ENCODE results near the gene ECE1. TPM values are rescaled to one million over a fixed set of nuclear protein-coding genes. Genes with fewer than 3 reads are reported as not detected.

The ECE1 gene
- total and polyA plus RNA-seq, 10 of the 15 experiments (the other 5 are each of a cell fraction or from before 2014, with no cell fraction given), result 0.97 to 81.0 (median 37.0) TPM

DNA sequence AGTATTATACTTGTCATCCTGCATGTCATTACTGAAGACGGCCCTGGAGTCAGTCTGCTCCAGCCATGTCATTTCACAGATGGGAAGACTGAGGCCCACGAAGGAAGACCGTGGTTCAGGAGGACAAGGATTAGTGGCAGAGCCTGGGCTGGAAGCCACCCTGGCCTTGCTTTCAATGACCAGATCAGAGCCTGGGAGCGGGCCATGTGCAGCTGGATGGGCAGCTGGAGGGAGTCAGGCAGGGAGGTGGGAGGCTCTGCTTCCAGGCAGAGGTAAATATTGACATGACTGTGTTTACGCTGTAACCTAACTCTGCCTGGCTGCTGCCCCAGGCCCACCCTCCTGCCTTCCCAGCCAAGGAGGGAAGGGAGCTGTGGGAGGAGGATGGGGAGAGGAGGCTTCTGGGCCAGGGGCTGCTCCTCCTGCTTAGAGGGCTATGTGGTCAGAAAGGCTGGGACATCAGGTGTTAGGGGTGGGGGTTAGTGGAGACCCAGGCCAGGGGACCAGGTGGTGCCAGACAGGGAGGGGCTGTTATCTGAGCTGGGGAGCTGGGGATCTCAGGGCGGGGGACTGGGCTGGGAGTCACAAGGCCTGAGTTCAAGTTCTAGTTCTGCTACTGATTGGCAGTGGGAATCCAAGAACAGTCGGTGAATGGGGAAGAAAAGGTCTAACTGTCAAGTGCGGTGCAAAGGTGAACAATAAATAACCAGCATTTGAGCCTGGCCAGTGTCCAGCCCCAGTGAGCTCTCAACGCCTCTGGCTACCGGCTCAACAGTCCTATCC is 48.5 kb upstream of the ECE1 start:
- SMC1A ChIA-PET (ENCODE audit: uncharacterized antibody, unreplicated experiment), result interaction anchor here (0.9 to 10.1 kb wide), 4 partner anchors 14 to 69 kb away, joined by 3 to 123 read pairs (median 45); partner anchors contain the start of gene ECE1
- Histone ChIP-seq H3K79me2 (ENCODE audit: control insufficient read depth, insufficient read depth, low read length) (peaks cover 18% of the 10 kb centered on the region), H3K36me3 (ENCODE audit: control insufficient read depth in 2 of 2, insufficient read depth in 2 of 2, low read length in 1 of 2) (no peaks in the 10 kb centered on the region), H3K4me1 (ENCODE audit: control insufficient read depth, insufficient read depth, low read length) (peaks cover 57% of the 10 kb centered on the region), H3K9ac (ENCODE audit: control insufficient read depth, insufficient read depth, low read length) (no peak overlapping the region), H3K27ac (ENCODE audit: control insufficient read depth, insufficient read depth) (no peak overlapping the region), H3K9me3 (replicated peaks; ENCODE audit: control insufficient read depth, insufficient read depth, low read length) (no peaks in the 10 kb centered on the region), H3K4me3 (no peak overlapping the region), H3K27me3 (replicated peaks in 1 of 2; ENCODE audit: control insufficient read depth in 2 of 2, insufficient read depth in 2 of 2, low read length in 1 of 2) (no peaks in the 10 kb centered on the region), H3K4me2 (ENCODE audit: control insufficient read depth, insufficient read depth) (no peak overlapping the region), H4K20me1 (ENCODE audit: control insufficient read depth, insufficient read depth) (no peaks in the 10 kb centered on the region; the same call in 1 of the 2 replicates), H2AFZ (ENCODE audit: control insufficient read depth, low read depth, low read length) (no peak overlapping the region)
- TF ChIP-seq EED (IDR thresholded peaks at IDR 0.05; ENCODE audit: low read depth) (no peak), EGR1 (IDR thresholded peaks at IDR 0.05; ENCODE audit: borderline replicate concordance in 1 of 2, low read depth in 2 of 2, low read length in 2 of 2) (no peak), CREB1 (IDR thresholded peaks at IDR 0.05; ENCODE audit: low read depth) (no peak), ZNF274 (IDR thresholded peaks at IDR 0.05; ENCODE audit: insufficient read depth, insufficient read length) (no peak), TBL1XR1 (IDR thresholded peaks at IDR 0.05; ENCODE audit: low read depth, low read length) (no peak)
- BruUV-seq (replicated peaks), result no TSS peak
- in situ Hi-C loops (cut with MboI) (no loop called here), intact Hi-C loops (cut with micrococcal nuclease; ENCODE audit: unreplicated experiment) (no loop called here)
- ATAC-seq (no peak), DNase-seq (ENCODE audit: low read depth, low spot score) (no peak), FAIRE-seq (no peak)
- RAD21 ChIA-PET (ENCODE audit: unreplicated experiment), result interaction anchor here (1.0 to 3.6 kb wide), 6 partner anchors 12 to 84 kb away, joined by 3 to 26 read pairs (median 4); partner anchors contain the start of gene ECE1
- CTCF ChIA-PET, result interaction anchor here (0.8 to 7.5 kb wide), 7 partner anchors 16 to 105 kb away, joined by 3 to 104 read pairs (median 5); partner anchors contain the start of gene ECE1
- 78% methylated on average over 10 of the region's 10 CpGs for WGBS (ENCODE audit: insufficient coverage, insufficient replicate concordance, low lambda C conversion rate, missing lambda C conversion rate)
- POLR2A ChIA-PET, result interaction anchor here (0.9 to 8.9 kb wide), 4 partner anchors 13 to 81 kb away, joined by 3 to 88 read pairs (median 32); partner anchors contain the start of gene ECE1

Data from GM12878 (cell line).